Neural progenitor cell (in vitro differentiated cells): ENCODE results near the gene C11orf52. TPM values are rescaled to one million over a fixed set of nuclear protein-coding genes. Genes with fewer than 3 reads are reported as not detected.

Experiments
- DNase-seq: peaks from one replicate; pipeline ENCODE4 v3.0.0-alpha.2; 2016; ENCODE audit warnings: low spot score
- H2AFZ ChIP-seq: fragments of 200-600 bp; sonication (generic); replicated peaks from 2 replicates; pipeline ENCODE4 v1.6.1; 2016; ENCODE audit warnings: antibody characterized with exemption
- H3F3A ChIP-seq: fragments of 200-600 bp; sonication (generic); 2 replicates; pipeline ENCODE4 v1.6.1; 2016; ENCODE audit warnings: antibody characterized with exemption, low read depth
- H3K27ac ChIP-seq: fragments of 200-600 bp; sonication (generic); 2 replicates; pipeline ENCODE4 v1.5.1; 2016; ENCODE audit warnings: mild to moderate bottlenecking
- H3K27me3 ChIP-seq: fragments of 200-600 bp; sonication (generic); 2 replicates; pipeline ENCODE4 v1.6.1; 2016; ENCODE audit warnings: mild to moderate bottlenecking, moderate library complexity
- H3K36me3 ChIP-seq: fragments of 200-600 bp; sonication (generic); 2 replicates; pipeline ENCODE4 v1.5.1; 2016
- H3K4me1 ChIP-seq: fragments of 200-600 bp; sonication (generic); 2 replicates; pipeline ENCODE4 v1.6.1; 2016; ENCODE audit warnings: mixed run types
- H3K4me2 ChIP-seq: fragments of 200-600 bp; sonication (generic); 2 replicates; pipeline ENCODE4 v1.6.1; 2016
- H3K4me3 ChIP-seq: fragments of 200-600 bp; sonication (generic); 2 replicates; pipeline ENCODE4 v1.5.1; 2016
- H3K79me2 ChIP-seq: fragments of 200-600 bp; sonication (generic); 2 replicates; pipeline ENCODE4 v1.6.1; 2016; ENCODE audit warnings: low read depth
- H3K9ac ChIP-seq: fragments of 200-600 bp; sonication (generic); 2 replicates; pipeline ENCODE4 v1.6.1; 2016
- H3K9me3 ChIP-seq: fragments of 200-600 bp; sonication (generic); 2 replicates; pipeline ENCODE4 v1.5.1; 2016; ENCODE audit warnings: low read depth
- H4K20me1 ChIP-seq: fragments of 200-600 bp; sonication (generic); 2 replicates; pipeline ENCODE4 v1.6.1; 2016; ENCODE audit warnings: low read depth
- H3K27ac Mint-ChIP-seq: 3 replicates; pipeline ENCODE4 v1.8.0; 2021; ENCODE audit warnings: mixed read lengths
- H3K27me3 Mint-ChIP-seq: 2 replicates; pipeline ENCODE4 v1.8.0; 2022; ENCODE audit warnings: low read depth, mild to moderate bottlenecking, inconsistent platforms, moderate library complexity, mixed read lengths; ENCODE audit not compliant: insufficient read depth
- H3K36me3 Mint-ChIP-seq: 3 replicates; pipeline ENCODE4 v1.8.0; 2021; ENCODE audit warnings: mixed read lengths
- H3K4me1 Mint-ChIP-seq: 3 replicates; pipeline ENCODE4 v1.8.0; 2021; ENCODE audit warnings: mixed read lengths
- H3K4me3 Mint-ChIP-seq: 3 replicates; pipeline ENCODE4 v1.8.0; 2021; ENCODE audit warnings: mild to moderate bottlenecking, moderate library complexity, mixed read lengths
- H3K9me3 Mint-ChIP-seq: 3 replicates; pipeline ENCODE4 v1.8.0; 2020; ENCODE audit warnings: mixed read lengths
- EZH2 ChIP-seq: fragments of 200-600 bp; sonication (generic); IDR thresholded peaks from 2 replicates; pipeline ENCODE4 v1.6.1; 2017; ENCODE audit warnings: antibody characterized with exemption, mild to moderate bottlenecking, moderate library complexity
- EZH2phosphoT487 ChIP-seq: fragments of 200-600 bp; sonication (generic); IDR thresholded peaks from 2 replicates; pipeline ENCODE4 v1.6.1; 2017; ENCODE audit warnings: antibody characterized with exemption
- total RNA-seq: library from RNA; depleted of rRNA; stranded (reverse); fragments of >200 nt; gene quantifications from 2 replicates; pipeline ENCODE4 v1.2.3, GENCODE V29; 2015; ENCODE audit warnings: low replicate concordance
- TF ChIP-seq, protein P1 (sequence below): fragments of 200-600 bp; sonication (generic); IDR thresholded peaks from 2 replicates; pipeline ENCODE4 v1.5.1; 2017; ENCODE audit warnings: antibody characterized with exemption, mild to moderate bottlenecking

C11orf52 gene
- total RNA-seq, 1 donor from 2014 or later, result not detected

- no peak overlapping the region for H3K4me2 ChIP-seq
Observed at GRCh38 chr11:111963931-111964340, 45.2 kb downstream of the C11orf52 start.

GRCh38 chr11:111966678-111967077 is 48.0 kb downstream of the C11orf52 start:
- Histone ChIP-seq H3K79me2 (no peaks in the 10 kb centered on the region), H3K27me3 (no peaks in the 10 kb centered on the region), H3K27ac (no peak overlapping the region), H2AFZ (no peak overlapping the region), H3K9ac (no peak overlapping the region), H3K4me3 (no peak overlapping the region), H3K4me2 (no peak overlapping the region), H4K20me1 (no peaks in the 10 kb centered on the region), H3K9me3 (no peaks in the 10 kb centered on the region), H3K4me1 (peaks cover 6% of the 10 kb centered on the region), H3F3A (no peaks in the 10 kb centered on the region), H3K36me3 (no peaks in the 10 kb centered on the region)
- H3K4me3 Mint-ChIP-seq, result no peak overlapping the region
- H3K9me3 Mint-ChIP-seq, result no peaks in the 10 kb centered on the region
- peaks cover 5% of the 10 kb centered on the region for H3K4me1 Mint-ChIP-seq
- DNase-seq, result no peak
- H3K27ac Mint-ChIP-seq, result no peak overlapping the region
- TF ChIP-seq EZH2, result no peak
- TF ChIP-seq EZH2phosphoT487, result no peak
- TF ChIP-seq, protein P1, sequence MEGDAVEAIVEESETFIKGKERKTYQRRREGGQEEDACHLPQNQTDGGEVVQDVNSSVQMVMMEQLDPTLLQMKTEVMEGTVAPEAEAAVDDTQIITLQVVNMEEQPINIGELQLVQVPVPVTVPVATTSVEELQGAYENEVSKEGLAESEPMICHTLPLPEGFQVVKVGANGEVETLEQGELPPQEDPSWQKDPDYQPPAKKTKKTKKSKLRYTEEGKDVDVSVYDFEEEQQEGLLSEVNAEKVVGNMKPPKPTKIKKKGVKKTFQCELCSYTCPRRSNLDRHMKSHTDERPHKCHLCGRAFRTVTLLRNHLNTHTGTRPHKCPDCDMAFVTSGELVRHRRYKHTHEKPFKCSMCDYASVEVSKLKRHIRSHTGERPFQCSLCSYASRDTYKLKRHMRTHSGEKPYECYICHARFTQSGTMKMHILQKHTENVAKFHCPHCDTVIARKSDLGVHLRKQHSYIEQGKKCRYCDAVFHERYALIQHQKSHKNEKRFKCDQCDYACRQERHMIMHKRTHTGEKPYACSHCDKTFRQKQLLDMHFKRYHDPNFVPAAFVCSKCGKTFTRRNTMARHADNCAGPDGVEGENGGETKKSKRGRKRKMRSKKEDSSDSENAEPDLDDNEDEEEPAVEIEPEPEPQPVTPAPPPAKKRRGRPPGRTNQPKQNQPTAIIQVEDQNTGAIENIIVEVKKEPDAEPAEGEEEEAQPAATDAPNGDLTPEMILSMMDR, result no peak
- peaks cover 23% of the 10 kb centered on the region for H3K36me3 Mint-ChIP-seq
- peaks cover 3% of the 10 kb centered on the region for H3K27me3 Mint-ChIP-seq

More at GRCh38 chr11:111963931-111964340, 45.2 kb downstream of the C11orf52 start:
- Mint-ChIP-seq H3K4me1 (peaks cover 5% of the 10 kb centered on the region), H3K27ac (peak overlapping the region; percentile 19), H3K36me3 (peaks cover 17% of the 10 kb centered on the region), H3K9me3 (no peaks in the 10 kb centered on the region), H3K27me3 (peaks cover 6% of the 10 kb centered on the region), H3K4me3 (no peak overlapping the region)
- TF ChIP-seq EZH2, result no peak
- Histone ChIP-seq H3K4me1 (peaks cover 6% of the 10 kb centered on the region), H3K9me3 (no peaks in the 10 kb centered on the region), H3K27ac (no peak overlapping the region), H3K79me2 (no peaks in the 10 kb centered on the region), H3K27me3 (no peaks in the 10 kb centered on the region), H3F3A (no peaks in the 10 kb centered on the region), H3K36me3 (no peaks in the 10 kb centered on the region), H3K4me3 (no peak overlapping the region), H3K9ac (no peak overlapping the region), H4K20me1 (no peaks in the 10 kb centered on the region), H2AFZ (no peak overlapping the region)
- DNase-seq, result no peak

- H3K27me3 ChIP-seq, result no peaks in the 10 kb centered on the region
- H3K79me2 ChIP-seq, result no peaks in the 10 kb centered on the region
- H3K36me3 ChIP-seq, result no peaks in the 10 kb centered on the region
- H3K9ac ChIP-seq, result no peak overlapping the region
- no peaks in the 10 kb centered on the region for H4K20me1 ChIP-seq
- peaks cover 6% of the 10 kb centered on the region for H3K4me1 ChIP-seq
- Mint-ChIP-seq H3K36me3 (peaks cover 30% of the 10 kb centered on the region), H3K4me1 (peaks cover 5% of the 10 kb centered on the region), H3K4me3 (no peak overlapping the region), H3K27me3 (no peaks in the 10 kb centered on the region), H3K27ac (no peak overlapping the region), H3K9me3 (no peaks in the 10 kb centered on the region)
- H3K9me3 ChIP-seq, result no peaks in the 10 kb centered on the region
- H3F3A ChIP-seq, result no peaks in the 10 kb centered on the region
- no peak overlapping the region for H3K4me3 ChIP-seq
- no peak overlapping the region for H2AFZ ChIP-seq
- no peak overlapping the region for H3K4me2 ChIP-seq
- DNase-seq, result no peak
- H3K27ac ChIP-seq, result no peak overlapping the region
- no peak for TF ChIP-seq EZH2
- TF ChIP-seq, protein P1, result no peak
- TF ChIP-seq EZH2phosphoT487, result no peak
Observed at GRCh38 chr11:111967649-111968048, 48.9 kb downstream of the C11orf52 start.

DNA sequence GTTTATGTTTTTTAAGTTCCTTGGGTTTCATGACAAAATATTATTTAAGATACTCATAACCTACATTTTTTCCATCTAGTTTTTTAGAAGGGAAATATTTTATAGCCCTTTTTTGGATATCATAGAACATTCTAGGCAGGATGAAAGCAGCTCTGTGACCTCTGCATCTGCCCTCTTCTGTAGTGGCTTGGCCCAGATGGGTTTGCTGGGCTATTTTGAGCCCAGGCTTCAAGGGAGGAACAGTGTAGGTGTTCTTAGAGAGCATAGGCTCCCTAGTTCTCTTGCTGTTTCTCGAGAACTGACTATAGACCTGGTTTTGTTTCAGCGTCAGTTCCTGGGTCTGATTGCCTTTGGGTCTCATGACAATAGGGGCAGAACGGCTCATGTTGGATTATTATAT is 50.6 kb downstream of the C11orf52 start:
- Histone ChIP-seq H3K36me3 (no peaks in the 10 kb centered on the region), H3K4me1 (no peaks in the 10 kb centered on the region), H2AFZ (no peak overlapping the region), H3K9ac (no peak overlapping the region), H3K79me2 (no peaks in the 10 kb centered on the region), H3F3A (no peaks in the 10 kb centered on the region), H3K9me3 (no peaks in the 10 kb centered on the region), H3K4me3 (no peak overlapping the region), H3K27me3 (no peaks in the 10 kb centered on the region), H4K20me1 (no peaks in the 10 kb centered on the region), H3K4me2 (no peak overlapping the region), H3K27ac (no peak overlapping the region)
- H3K4me3 Mint-ChIP-seq, result no peak overlapping the region
- H3K27ac Mint-ChIP-seq, result no peak overlapping the region
- no peak for DNase-seq
- H3K36me3 Mint-ChIP-seq, result peaks cover 32% of the 10 kb centered on the region
- H3K4me1 Mint-ChIP-seq, result no peaks in the 10 kb centered on the region
- TF ChIP-seq, protein P1, result no peak
- TF ChIP-seq EZH2phosphoT487 (no peak), EZH2 (no peak)
- H3K9me3 Mint-ChIP-seq, result no peaks in the 10 kb centered on the region
- no peaks in the 10 kb centered on the region for H3K27me3 Mint-ChIP-seq
